GM10266 (cell line): ENCODE results near the gene CENPC.
"Not testable (repeated sequence)": the region's sequence is repeated elsewhere in the genome, so short reads cannot be mapped to it uniquely, and the experiment has no call there.

ENCODE experiments used
- DNase-seq: peaks from one replicate; pipeline ENCODE4 v3.0.0; 2012; ENCODE audit errors: extremely low spot score
- TF ChIP-seq, protein P1 (sequence below): IDR thresholded peaks from 2 replicates; pipeline ENCODE4 v1.5.1; 2012; ENCODE audit warnings: mild to moderate bottlenecking, low read depth; ENCODE audit not compliant: control insufficient read depth, insufficient read depth; ENCODE audit errors: missing control alignments

The CENPC gene

DNA sequence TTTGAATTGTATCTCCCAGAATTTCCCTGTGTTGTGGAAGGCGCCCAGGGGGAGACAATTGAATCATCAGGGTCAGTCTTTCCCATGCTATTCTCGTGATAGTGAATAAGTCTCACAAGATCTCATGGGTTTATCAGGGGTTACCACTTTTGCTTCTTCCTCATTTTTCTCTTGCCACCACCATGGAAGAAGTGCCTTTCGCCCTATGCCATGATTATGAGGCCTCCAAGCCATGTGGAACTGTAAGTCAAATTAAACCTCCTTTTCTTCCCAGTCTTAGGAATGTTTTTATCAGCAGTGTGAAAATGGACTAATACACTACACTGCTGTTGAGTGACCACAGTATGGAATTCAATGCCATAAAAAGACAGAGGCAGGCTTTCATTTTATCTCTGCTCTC, 12.2 kb downstream of the CENPC start:
- no peak for DNase-seq
- TF ChIP-seq, protein P1, sequence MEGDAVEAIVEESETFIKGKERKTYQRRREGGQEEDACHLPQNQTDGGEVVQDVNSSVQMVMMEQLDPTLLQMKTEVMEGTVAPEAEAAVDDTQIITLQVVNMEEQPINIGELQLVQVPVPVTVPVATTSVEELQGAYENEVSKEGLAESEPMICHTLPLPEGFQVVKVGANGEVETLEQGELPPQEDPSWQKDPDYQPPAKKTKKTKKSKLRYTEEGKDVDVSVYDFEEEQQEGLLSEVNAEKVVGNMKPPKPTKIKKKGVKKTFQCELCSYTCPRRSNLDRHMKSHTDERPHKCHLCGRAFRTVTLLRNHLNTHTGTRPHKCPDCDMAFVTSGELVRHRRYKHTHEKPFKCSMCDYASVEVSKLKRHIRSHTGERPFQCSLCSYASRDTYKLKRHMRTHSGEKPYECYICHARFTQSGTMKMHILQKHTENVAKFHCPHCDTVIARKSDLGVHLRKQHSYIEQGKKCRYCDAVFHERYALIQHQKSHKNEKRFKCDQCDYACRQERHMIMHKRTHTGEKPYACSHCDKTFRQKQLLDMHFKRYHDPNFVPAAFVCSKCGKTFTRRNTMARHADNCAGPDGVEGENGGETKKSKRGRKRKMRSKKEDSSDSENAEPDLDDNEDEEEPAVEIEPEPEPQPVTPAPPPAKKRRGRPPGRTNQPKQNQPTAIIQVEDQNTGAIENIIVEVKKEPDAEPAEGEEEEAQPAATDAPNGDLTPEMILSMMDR, result no peak

DNA sequence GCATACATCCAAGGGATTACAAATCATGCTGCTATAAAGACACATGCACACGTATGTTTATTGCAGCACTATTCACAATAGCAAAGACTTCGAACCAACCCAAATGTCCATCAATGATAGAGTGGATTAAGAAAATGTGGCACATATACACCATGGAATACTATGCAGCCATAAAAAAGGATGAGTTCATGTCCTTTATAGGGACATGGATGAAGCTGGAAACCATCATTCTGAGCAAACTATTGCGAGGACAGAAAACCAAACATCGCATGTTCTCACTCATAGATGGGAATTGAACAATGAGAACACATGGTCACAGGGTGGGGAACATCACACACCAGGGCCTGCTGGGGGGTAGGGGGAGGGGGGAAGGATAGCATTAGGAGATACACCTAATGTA, 12.9 kb downstream of the CENPC start:
- DNase-seq, result not testable (repeated sequence)

DNA sequence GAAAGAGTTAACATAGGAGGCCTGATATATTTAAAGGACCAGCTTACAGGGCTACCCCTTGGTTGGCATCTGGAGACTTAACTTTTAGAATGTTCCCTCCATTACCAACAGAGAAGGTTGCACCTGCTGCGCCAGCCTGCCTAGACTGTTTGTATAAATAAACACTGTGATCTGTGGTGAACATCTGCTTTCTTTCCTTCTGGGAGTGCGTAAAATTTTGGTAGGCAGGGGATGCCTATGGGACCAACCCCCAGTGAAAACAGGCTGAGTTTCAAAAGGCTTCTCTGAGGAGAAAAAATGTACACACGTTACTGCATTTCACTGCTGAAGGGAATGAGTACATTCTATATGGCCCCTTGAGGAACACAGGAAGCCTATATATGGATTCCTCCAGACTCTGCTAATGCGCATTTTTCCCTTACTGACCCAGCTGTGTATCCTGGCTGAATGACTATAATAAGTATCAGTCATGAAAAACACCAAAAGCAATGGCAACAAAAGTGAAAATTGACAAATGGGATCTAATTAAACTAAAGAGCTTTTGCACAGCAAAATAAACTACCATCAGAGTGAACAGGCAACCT, 13.8 kb downstream of the CENPC start:
- no peak for DNase-seq

DNA sequence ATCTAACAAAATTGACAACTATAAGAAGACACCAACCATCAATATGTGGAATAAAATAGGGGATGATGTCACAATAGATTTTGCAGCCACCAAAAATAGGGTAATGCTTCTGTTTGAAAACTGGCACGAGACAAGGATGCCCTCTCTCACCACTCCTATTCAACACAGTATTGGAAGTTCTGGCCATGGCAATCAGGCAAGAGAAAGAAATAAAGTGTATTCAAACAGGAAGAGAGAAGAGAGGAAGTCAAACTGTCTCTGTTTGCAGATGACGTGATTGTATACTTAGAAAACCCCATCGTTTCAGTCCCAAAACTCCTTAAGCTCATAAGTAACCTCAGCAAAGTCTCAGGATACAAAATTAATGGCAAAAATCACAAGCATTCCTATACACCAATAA, 21.2 kb downstream of the CENPC start:
- DNase-seq, result not testable (repeated sequence)

More for the DNA sequence above, 13.8 kb downstream of the CENPC start:
- TF ChIP-seq, protein P1, result no peak

DNA sequence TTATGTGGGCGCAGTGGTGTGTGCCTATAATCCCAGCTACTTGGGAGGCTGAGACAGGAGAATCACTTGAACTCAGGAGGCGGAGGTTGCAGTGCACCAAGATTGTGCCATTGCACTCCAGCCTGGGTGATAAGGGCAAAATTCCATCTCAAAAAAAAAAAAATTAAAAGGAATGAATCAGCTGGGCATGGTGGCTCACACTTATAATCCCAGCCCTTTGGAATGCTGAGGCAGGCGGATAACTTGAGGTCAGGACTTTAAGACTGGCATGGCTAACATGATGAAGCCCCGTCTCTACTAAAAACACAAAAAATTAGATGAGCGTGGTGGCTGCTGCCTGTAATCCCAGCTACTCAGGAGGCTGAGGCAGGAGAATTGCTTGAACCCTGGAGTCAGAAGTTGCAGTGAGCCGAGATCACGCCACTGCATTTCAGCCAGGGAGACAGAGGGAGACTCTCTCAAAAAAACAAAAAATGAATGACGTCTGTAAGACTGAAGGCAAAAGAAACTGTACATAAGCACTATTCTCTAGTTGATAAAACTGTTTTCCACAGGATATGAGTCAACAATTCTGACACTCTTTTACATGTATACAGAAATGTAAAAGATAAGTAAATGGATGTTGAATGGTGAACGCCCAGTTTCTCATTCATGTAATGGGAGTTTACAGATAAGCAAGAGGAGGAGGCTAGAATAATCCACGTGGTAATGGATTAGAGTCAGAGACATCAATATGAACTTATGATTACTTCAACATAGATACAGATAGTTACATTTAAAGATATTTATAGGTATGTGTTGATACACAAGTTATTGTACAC, 22.2 kb downstream of the CENPC start:
- DNase-seq, result no peak
- TF ChIP-seq, protein P1, result no peak

DNA sequence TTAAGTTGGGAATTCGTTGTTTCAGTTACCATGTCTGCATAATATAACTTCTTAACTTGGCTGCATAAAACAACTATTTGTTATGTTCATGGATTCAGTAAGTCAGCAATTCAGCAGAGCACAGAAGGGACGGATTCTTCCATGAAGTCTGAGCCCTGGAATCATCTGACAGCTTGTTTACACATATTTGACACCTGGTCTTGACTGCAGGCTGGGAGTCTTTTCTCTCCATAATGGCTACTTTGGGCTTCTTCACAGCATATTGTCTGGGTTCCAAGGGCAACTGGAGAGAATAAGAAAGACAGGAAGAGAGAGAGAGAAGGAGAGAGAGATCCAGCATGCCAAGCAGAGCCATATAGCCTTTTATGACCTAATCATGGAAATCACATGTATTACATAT, 23.1 kb downstream of the CENPC start:
- no peak for DNase-seq

DNA sequence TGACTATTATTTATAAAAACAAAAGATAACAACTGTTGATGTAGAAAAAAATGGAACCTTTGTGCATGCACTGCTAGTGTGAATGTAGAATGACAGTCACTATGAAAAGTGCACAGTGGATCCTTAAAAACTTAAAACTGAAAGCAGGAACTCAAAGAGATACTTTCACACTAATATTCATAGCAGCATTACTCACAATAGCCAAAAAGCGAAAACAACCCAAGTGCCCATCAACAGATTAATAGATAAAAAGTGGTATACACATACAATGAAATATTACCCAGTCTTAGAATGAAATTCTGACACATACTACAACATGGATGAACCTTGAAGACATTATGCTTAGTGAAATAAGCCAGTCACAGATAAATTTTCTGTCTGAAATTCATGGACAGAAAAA, 23.8 kb downstream of the CENPC start:
- DNase-seq, result no peak
- TF ChIP-seq, protein P1, result no peak

More for the DNA sequence above, 23.1 kb downstream of the CENPC start:
- TF ChIP-seq, protein P1, result no peak

DNA sequence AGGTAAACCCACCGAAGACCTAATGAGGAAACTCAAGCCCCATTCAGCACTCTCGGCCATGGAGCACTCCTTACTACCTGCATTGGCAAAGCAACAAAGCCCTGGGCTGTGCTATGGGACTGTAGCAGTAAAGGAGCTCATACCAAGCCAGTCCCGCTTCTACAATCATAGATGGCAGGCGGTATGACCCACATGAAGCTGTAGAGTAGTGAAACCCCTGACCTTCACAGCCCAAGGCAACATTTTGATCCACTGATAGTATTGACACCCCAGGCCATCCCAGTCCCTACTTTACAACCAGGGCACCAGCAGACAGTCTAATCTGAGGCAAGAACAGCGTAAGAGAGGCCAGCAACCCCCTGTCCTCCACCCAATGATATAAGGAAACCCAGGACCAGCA, 25.2 kb downstream of the CENPC start:
- DNase-seq, result no peak
- TF ChIP-seq, protein P1, result no peak
